Measurements from ENCODE around the gene PGLYRP1.

Gene PGLYRP1

DNA sequence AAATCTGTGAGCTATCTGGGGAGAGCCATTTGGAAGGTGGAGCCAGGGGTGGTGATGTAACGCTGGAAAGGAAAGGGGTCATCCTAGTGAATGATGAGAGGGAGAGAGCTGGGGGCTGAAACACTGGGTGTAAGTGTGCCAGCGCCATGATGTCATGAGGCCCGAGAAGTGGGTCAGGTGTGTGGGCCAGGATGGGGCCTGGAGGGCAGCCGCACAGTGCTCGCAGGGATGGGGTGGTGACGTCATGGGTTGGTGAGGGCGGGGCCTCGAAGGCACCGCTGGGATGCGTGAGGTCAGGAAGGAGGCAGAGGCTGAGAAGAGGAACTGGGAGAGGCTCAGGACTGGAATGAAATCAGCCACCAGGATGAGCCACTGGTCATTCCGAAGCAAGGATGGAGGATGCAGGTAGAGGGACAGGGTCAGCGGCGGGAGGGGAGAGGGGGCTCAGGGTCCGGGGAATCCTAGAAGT, 23.2 kb downstream of the PGLYRP1 start:
- no peak for DNase-seq

DNA sequence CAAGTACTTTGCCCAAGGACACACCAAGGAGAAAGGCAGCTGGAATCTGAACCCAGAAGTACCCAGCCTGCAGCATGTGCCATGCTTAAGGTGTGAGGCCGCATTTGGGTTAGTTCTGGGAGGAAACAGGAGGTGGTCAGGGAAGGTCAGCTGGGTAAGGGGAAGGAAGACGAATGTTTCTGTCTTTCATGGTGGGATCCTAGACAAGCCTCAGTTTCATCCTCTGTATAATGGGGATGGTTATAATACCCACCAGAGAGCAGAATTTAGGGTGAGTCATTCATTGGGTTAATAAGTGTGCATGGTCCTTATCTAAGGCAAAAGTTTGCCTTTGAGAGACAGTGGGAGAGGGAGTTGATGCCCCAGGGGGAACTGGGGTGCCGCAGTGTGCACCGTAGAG, 24.0 kb downstream of the PGLYRP1 start:
- DNase-seq = no peak

DNA sequence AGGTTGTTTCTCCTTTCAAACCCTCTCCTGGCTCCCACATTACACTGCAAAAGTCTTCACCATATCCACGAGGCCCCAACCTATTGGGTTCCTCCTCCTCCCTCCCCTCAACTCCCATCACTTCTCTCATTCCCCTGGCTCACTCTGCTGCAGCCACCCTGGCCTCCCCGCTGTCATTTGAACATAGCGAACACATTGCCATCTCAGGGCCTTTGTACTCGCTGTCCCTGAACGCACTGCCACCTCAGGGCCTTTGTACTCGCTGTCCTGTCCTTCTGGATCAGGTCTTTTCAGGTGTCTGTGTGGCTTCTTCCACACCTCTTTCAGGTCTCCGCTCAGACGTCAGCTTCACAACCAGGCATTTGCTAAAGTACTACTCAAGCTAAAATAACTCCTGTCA, 25.9 kb downstream of the PGLYRP1 start:
- DNase-seq = no peak

DNA sequence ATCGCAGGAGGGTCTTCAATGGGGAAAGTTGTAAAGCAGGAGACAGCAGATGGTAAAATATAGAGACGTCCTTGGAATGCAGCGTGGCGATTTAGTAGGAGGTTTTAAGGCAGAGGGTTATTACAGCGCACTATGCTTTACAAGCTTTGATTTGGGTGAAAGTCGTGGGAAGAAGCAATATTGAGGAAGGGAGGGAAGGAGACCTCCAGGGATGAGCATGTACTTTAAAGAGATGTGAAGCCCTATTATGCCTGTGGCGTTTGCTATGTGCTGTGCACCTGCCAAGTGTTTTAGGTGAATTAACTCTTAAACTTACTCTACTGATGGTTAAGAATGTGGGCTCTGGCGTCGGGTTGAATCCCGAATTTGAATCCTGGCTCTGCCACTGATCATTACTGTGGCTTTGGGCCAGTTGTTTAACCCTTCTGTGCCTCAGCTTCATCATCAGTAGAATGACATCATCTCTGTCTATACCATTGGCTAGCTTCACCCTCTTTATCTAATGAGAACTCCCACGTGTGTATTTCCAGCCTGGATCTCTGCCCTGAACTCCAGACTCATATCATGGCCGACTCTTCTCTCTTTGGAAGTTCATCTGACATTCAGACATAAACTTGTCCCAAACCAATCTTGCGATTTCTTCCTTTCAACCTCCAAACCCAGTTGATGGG, 27.0 kb downstream of the PGLYRP1 start:
- no peak for DNase-seq

DNA sequence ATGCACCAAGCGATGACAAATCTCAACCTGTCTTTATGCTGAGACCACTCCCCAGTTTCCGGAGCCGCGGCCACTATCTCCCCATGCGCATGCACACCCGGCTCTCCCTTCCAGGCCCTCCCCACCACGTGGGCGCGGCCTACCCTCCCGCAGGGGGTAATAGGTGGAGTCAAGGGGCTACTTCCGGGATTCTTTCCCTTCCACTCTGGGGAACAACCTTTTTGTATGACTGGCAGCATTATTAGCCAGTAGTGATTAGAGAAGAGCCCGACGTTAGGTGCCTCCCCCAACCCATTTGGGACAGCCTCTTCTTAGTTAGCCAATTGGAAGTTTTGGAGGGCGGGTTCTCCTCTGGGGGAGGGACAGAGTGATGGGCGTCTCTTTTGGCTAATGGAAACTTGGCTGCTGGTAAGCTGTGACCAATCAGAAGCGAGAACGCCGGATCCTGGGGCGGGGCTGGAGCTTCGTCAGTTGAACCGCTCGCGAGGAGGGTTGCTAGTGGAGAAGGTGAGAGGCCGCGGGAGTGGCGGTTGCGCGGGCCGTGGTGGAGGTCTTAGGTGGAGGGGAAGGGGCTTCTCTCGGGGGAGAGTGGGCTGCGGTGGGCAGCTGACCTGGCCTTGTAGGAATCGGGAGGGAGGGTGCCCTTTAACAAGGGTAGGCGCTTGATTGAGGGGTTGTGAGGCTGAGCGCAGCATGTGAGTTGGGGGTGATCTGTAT, 27.7 kb downstream of the PGLYRP1 start, which contains the start of gene CCDC61:
CCDC61 (plus strand) TSS at position 470 of the 717 bp plus-strand sequence. CDS start 7,552 bp downstream, outside the sequence.
- DNase-seq = peak; percentile 94

DNA sequence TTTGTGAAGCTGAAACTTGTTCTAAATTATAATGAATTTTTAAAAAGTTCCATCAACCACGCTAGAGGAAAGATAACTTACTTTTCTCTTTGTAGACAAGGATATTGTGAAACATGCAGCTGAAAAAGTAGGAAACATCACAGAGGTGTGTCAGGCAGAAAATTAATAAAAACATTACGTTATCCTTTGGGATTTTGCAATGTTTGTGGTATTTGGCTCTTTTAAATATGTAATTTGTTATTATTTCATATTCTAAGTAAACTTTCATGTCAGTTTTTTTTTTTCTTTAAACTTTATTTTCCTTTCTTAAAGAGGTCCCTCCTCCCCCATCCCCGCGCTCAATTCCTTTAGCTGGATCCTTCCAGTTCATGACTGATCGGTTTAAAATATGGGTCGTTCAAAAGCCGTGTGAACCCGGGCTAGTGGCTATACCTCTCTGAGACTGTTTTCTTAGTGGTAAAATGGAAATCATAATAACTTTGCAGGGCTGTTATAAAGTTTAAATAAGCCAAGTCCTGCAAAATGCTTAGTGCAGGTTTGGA, 28.3 kb downstream of the PGLYRP1 start:
- DNase-seq = no peak

DNA sequence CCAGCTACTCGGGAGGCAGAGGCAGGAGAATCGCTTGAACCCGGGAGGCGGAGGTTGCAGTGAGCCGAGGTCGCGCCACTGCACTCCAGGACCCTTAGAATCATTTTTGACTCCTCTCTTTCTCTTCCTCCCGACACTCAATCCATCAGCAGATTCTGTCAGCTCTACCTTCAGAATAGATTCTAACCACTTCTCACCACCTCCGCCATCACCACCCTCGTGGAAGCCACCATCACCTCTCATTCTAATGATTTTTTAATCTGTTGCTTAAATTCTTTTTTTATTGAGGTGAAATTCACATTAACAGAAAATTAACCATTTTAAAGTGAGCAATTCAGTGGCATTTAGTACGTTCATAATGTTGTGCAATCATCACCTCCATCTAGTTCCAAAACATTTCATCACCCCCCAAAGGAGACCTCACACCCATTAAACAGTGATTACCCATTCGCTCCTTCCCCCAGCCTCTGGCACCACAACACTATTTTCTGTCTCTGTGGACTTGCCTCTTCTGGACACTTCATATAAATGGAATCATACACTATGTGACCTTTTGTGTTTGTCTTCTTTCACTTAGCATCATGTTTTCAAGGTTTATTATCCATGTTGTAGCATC, 32.6 kb downstream of the PGLYRP1 start:
- no peak for DNase-seq

DNA sequence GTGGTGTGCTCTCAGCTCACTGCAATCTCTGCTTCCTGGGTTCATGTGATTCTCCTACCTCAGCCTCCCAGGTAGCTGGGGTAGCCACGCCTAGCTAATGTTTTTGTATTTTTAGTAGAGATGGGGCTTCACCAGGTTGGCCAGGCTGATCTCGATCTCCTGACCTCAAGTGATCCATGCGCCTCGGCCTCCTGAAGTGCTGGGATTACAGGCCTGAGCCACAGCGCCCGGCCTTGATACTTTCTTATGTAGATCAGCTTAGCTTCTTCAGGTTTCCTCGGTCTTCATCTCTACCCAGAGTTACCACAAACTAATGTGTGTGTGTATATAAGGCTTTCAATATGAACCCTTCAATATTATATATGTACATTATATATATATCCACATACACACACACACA, 37.5 kb downstream of the PGLYRP1 start:
- DNase-seq = no peak

DNA sequence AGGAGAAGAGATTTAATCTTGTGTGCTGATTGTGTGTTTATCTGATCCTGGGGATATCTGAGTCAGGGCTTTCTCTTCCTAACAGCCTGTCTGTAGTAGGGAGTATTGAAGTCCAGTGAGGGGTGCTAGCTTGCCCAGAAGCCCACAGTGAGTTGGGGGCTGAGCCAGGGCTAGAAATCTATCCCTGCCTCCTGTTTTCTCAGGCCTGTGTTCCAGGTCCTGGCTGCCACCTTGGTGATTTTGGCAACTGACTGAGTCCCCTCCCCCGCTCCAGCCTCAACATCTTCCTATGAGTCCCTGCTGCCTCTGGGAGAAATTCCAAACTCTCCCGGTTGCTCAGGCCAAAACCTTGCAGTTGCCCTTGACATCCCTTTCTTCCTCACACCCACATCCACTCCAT, 41.5 kb downstream of the PGLYRP1 start:
- no peak for DNase-seq

DNA sequence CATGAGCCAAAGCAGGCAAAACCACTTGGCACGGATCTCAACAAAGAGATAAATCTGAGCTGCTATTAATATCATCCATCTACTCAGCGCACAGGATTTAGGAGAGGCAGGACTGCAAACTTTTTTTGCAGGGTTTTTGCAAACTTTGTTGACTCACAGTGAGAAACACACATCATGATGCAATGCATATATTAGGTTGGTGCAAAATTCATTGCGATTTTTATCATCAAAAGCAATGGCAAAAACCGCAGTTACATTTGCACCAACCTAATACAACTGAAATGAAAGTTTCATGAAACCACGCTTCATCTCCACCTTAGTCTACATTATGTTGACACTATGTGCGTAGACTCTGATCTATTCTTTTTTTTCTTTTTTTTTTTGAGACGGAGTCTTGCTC, 44.7 kb downstream of the PGLYRP1 start:
- no peak for DNase-seq

DNA sequence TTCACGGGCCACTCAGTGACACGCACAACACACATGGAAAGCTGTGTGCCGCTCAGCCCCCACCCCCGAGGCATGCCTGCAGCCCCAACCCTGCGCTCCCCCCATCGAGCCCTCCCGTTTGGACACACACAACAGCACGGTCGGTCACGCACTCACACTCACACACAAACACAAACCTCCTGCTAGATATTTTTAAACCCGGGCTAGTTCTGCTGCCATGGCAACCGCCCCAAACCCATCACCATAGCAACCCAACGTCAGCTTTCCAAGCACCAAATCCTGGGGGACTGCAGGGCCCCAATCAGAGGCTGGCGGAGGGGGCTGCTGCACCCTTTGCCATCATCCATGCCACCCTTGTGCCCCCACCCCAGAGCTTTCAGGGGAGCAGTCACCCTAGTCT, 46.7 kb downstream of the PGLYRP1 start:
- DNase-seq = no peak

DNA sequence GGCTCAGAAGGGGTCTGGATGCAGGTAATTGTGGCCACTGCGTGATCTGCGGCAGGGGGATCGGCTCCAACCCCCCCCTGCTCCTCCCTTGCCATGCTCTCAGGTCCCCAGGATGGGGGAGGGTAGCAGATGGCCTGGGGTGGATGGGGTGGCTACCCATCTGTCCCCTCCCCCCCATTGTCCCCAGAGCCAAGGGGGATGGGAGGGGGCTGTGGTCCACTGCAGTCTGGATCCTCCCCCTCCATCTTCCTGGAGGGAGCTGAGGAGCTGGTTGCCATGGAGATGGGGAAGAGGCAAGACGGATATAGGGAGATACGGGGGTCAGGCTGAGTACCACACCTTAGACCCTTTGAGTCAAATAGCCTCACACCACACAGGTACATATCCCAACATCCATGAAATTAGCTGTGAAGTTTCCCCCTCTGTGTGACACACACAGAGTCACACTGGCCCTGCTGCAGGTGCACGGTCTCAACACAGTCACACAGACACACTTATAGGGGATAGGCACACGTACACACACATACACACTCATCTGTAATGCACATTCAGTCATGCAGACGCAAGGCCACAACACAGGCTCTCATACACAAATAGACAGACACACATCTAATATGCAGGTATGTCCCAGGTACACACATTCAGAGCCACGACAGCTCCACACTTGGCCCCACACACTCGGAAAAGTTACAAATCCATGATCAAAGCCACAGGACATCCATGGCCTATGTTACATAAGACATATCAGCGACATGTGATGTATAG, 47.4 kb downstream of the PGLYRP1 start:
- DNase-seq = no peak

DNA sequence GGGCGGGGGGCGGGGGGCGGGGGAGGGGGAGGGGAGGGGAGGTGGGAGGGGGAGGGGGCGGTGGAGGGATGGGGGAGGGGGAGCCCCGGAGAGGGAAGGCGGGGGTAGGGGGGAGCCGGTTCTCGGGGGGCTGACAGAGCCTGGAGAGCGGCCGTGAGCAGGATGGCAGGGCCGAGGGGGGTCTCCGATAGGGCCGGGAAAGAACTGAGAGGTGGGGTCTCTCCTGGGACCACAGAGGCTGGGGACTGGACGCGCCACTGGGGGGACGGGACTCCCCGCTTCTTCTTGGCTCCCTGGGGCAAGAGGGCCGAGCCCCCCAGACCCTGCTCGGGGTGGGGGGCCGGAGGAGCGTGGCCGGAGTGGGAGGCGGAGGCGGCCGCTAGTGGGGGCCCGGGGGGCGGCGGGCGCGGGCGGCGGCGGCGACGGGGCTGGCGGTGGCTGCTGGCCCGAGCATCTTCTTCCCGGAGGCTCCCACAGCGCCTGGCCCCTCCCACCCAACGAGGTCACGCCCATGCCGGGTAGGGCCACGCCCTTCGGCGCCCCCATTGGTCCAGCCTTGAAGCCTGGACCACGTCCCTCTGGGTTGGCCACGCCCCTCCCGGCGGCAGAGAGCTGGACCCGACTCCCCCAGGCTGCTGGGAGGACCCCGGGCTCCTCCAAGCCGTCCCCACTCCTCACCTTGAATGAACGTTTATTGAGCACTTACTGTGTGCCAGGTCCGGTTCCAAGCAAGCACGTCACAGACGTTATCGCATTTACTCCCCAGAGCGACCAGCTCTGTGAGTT, 49.1 kb downstream of the PGLYRP1 start, which contains the start of gene NOVA2:
NOVA2 (minus strand) TSS at position 313 of the 786 bp plus-strand sequence. CDS start 514 bp downstream, outside the sequence.
- DNase-seq = no peak

DNA sequence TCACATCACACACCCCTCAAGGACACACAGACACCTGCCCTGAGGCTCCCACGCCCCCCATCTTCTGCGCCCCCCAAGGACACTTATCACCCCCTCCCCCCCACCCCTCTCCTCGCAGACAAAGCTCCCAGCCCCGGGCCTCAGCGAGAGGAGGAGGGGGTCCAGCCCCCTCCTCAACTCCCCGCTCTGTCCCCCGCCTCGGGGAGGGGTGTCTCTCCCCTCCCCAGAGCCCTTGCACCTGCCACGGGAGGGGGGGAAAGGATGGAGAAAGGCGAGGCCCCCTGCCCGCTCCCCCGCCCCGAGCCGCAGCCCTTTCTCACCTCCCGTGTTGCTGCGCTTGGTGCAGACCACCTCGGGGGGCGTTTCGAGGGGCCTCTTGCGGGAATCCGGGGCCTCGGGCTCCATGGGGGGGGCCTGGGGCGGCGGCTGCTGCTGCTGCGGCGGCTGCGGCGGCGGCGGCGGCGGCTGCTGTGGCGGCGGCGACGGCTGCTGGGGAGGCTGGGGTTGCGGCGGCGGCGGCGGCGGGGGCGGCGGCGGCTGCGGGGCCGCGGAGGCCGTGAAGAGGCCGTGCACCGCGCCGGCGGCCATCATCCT, 49.8 kb downstream of the PGLYRP1 start:
- DNase-seq = no peak

DNA sequence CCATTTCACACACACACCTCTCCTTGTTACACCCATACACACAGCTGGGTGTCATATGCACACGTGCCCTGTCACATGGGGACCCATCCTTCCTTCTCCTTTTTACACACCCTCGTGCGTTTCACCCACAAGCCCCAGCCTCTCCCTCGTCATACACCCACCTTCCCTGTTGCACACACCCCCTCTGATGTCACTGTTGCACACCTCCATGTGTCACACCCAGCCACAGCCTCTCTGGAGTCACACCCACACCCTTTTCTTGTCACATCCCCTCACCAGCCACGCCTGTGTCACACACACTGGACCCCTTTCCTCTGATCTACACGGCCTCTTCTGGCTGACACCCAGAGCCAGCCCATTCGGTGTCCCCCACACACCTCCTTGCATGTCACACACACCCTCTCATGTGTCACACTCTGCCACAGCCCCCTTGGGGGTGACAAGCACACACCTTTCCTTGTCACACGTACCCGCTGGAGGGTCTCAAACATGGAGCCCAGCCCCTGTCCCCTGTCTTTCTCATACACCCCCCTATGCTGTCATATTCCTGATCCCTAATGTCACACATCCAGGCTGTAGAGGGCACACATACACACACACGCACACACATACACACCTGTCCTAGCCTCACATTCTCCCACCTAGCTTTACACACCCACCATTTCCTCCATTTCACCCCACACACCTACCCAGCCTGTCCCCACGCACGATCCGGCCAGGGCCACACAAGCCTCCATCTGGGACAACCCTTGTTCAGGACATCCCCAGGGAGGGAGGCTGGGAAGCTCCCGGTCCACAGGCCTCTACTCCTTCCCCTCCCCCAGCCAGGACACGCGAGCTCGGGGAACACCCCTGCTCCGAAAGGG, 50.5 kb downstream of the PGLYRP1 start:
- DNase-seq = no peak

DNA sequence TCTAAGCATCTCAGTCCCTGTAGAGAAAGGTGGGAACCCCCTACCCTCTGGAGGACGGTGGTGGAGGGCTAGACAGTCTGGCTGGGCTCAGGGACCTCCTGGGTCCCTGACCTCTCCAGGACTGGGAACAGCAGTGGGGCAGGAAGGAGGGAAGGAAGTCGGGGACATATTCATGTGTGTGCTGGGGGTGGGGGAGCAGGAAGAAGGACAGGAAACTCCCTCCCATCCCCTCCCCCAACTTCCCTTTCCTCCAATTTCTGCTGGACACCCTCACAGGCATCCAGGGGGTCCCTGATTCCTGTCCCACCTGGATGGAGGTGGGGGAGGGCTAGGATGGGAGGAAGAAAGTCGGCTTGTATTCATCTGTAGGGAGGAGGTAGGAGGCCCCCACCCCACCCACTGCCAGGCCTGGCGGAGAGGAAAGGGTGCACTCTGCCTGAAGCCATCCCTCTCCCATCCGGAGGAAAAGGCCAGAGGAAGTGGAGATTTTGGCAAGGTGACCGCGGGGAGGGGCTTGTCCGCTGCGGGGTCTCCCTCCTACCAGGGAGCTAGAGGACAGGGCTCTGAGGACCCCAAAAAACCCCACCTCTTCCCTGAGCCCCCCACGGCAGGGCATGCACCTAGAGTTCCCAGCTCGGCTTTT, 51.5 kb downstream of the PGLYRP1 start:
- no peak for DNase-seq

DNA sequence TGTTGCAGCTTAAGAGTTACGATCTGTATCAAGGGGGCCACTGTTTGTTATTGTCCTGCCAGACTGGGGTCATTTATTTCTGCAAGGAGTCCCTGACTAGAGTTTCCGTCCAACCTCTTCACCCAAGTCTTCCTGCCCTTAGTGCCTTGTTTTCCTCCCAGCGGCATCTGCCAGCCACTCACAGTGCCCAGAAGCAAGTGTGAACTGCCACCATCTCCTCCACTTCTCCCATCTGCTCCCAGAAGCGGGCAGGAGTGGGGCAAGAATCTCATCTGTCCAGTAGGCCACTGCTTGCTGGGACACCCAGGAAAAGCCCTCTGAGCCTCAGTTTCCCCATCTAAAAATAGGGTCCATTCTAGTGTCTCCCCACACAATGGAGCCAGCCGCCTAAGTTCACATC, 53.2 kb downstream of the PGLYRP1 start:
- DNase-seq = no peak

All from effector CD4-positive, alpha-beta T cell (primary cell).